ENCODE data around the gene BPIFB4. TPM values are rescaled to one million over a fixed set of nuclear protein-coding genes. Genes with fewer than 3 reads are reported as not detected.

The BPIFB4 gene
- total RNA-seq, 1 donor from 2014 or later, result not detected

DNA sequence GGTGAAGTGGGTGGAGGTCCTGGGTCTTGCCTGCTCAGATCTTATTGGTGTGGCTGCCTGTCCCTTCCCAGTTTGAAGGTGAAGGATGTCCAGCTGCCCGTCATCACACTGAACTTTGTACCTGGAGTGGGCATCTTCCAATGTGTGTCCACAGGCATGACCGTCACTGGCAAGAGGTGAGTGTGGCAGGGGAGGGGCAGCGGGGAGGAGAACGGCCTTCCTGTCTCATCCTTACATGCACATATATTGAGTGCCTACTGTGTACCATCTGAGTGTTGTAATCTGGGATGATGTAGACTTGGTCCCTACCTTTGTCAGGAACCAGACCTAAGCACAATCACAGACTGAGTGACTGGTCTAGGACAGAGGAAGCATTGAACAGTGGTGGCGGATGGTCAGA lies 45.3 kb upstream of the BPIFB4 start:
- no peak for DNase-seq (ENCODE audit: low read depth)
- TF ChIP-seq, protein P1, sequence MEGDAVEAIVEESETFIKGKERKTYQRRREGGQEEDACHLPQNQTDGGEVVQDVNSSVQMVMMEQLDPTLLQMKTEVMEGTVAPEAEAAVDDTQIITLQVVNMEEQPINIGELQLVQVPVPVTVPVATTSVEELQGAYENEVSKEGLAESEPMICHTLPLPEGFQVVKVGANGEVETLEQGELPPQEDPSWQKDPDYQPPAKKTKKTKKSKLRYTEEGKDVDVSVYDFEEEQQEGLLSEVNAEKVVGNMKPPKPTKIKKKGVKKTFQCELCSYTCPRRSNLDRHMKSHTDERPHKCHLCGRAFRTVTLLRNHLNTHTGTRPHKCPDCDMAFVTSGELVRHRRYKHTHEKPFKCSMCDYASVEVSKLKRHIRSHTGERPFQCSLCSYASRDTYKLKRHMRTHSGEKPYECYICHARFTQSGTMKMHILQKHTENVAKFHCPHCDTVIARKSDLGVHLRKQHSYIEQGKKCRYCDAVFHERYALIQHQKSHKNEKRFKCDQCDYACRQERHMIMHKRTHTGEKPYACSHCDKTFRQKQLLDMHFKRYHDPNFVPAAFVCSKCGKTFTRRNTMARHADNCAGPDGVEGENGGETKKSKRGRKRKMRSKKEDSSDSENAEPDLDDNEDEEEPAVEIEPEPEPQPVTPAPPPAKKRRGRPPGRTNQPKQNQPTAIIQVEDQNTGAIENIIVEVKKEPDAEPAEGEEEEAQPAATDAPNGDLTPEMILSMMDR (IDR thresholded peaks at IDR 0.05; ENCODE audit: insufficient read depth, low read length, poor library complexity, severe bottlenecking), result no peak
- Histone ChIP-seq H3K4me3 (ENCODE audit: low read depth, low read length) (no peak overlapping the region), H3K27me3 (ENCODE audit: control insufficient read depth, insufficient read depth, low read length) (no peaks in the 10 kb centered on the region), H3K36me3 (ENCODE audit: control insufficient read depth, insufficient read depth, low read length) (no peaks in the 10 kb centered on the region)

DNA sequence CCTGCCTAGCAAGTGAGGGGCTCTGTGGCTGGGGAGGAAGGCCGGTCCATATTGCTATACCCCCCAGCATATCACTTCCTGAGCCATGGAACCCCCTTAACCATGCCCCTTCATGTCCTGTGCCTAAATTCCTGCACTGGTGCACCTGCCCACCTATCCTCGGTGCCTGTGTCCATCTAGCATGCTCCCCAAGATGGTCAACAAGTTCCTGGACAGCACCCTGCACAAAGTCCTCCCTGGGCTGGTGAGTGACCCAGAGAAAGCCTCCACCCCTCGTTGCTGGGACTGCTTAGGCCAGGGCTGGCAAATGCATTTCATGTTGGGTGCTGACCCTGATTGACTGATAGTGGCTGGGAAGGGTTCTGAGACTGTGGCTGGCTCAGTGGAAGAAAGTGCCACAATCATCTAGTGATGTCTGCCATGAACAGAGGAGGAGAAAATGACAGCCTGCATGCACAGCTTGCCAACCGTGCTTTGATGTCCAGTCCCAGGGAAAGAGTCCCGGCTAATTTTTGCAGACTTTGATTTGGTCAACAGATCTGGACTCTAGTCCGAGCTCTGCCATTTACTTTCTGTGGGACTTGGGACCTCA lies 44.4 kb upstream of the BPIFB4 start:
- Histone ChIP-seq H3K36me3 (ENCODE audit: control insufficient read depth, insufficient read depth, low read length) (no peaks in the 10 kb centered on the region), H3K27me3 (ENCODE audit: control insufficient read depth, insufficient read depth, low read length) (no peaks in the 10 kb centered on the region), H3K4me3 (ENCODE audit: low read depth, low read length) (no peak overlapping the region)
- no peak for DNase-seq (ENCODE audit: low read depth)
- TF ChIP-seq, protein P1 (IDR thresholded peaks at IDR 0.05; ENCODE audit: insufficient read depth, low read length, poor library complexity, severe bottlenecking), result no peak

DNA sequence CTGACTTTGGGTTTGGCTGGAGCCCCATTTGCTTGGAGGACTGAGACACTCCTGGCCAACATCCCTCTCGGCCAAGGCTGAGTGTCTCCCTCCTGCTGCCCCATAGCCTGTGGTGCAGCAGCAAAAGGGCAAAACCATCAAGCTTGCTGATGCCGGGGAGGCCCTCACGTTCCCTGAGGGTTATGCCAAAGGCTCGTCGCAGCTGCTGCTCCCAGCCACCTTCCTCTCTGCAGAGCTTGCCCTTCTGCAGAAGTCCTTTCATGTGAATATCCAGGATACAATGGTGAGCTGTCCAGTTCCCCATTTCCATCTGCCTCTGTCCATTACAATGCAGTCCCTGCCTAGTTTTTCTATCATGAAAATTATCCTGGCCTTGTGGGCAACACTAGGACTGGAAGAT lies 42.0 kb upstream of the BPIFB4 start:
- H3K4me3 ChIP-seq (ENCODE audit: low read depth, low read length), result no peak overlapping the region
- TF ChIP-seq, protein P1 (IDR thresholded peaks at IDR 0.05; ENCODE audit: insufficient read depth, low read length, poor library complexity, severe bottlenecking), result no peak
- H3K36me3 ChIP-seq (ENCODE audit: control insufficient read depth, insufficient read depth, low read length), result no peaks in the 10 kb centered on the region

DNA sequence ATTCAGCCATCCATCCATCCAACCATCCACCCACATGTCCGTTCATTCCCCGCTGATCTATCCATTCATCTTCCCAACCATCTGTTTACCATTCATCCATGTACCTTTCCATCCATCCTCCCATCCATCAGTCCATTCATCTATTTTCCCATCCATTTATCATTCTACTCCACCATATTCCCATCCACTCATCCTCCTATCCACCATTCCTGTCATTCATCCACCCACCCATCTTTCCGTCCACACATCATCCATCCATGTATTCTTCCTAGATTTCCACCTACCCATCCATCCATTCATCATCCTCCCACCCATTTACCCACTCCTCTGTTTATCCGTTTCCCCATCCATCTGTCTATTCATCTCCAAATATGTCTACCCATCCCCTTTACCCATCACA lies 41.2 kb upstream of the BPIFB4 start:
- TF ChIP-seq, protein P1 (IDR thresholded peaks at IDR 0.05; ENCODE audit: insufficient read depth, low read length, poor library complexity, severe bottlenecking), result no peak
- DNase-seq (ENCODE audit: low read depth), result no peak
- no peaks in the 10 kb centered on the region for H3K36me3 ChIP-seq (ENCODE audit: control insufficient read depth, insufficient read depth, low read length)
- no peaks in the 10 kb centered on the region for H3K27me3 ChIP-seq (ENCODE audit: control insufficient read depth, insufficient read depth, low read length)
- H3K4me3 ChIP-seq (ENCODE audit: low read depth, low read length), result no peak overlapping the region

More for the DNA sequence above, 42.0 kb upstream of the BPIFB4 start:
- H3K27me3 ChIP-seq (ENCODE audit: control insufficient read depth, insufficient read depth, low read length), result no peaks in the 10 kb centered on the region
- DNase-seq (ENCODE audit: low read depth), result no peak

DNA sequence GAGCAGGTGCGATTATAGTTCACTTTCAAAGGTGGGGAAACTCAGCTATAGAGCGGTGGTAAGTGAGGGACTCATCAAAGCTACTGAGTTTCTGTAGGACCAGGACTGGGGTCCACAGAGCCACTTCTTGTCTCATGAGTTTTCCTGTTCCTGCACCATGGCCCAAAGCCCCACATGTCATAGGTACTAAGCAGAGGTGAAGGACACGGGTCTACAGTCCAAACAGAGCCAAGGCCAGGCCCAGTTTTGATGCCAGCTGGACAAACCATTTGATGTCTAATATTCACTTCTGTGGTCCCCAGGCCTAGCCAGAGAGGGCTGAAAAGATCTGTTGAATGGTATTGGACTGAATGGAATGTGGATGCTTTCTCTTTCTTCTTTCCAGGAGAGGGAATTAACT lies 37.0 kb upstream of the BPIFB4 start:
- no peak overlapping the region for H3K4me3 ChIP-seq (ENCODE audit: low read depth, low read length)
- H3K27me3 ChIP-seq (ENCODE audit: control insufficient read depth, insufficient read depth, low read length), result no peaks in the 10 kb centered on the region
- H3K36me3 ChIP-seq (ENCODE audit: control insufficient read depth, insufficient read depth, low read length), result no peaks in the 10 kb centered on the region
- DNase-seq (ENCODE audit: low read depth), result no peak
- TF ChIP-seq, protein P1 (IDR thresholded peaks at IDR 0.05; ENCODE audit: insufficient read depth, low read length, poor library complexity, severe bottlenecking), result no peak
